ENCODE measurements around the gene AFM.
"Not testable (repeated sequence)": the region's sequence is repeated elsewhere in the genome, so short reads cannot be mapped to it uniquely, and the experiment has no call there.

Gene AFM

GRCh38 chr4:73507541-73507940, 26.0 kb downstream of the AFM start:
- DNase-seq = no peak

- DNase-seq = no peak
Measured at GRCh38 chr4:73508651-73509050, 27.1 kb downstream of the AFM start.

GRCh38 chr4:73518340-73518739, 36.8 kb downstream of the AFM start:
- DNase-seq = no peak

- no peak for DNase-seq
Measured at GRCh38 chr4:73520821-73521220, 39.3 kb downstream of the AFM start.

DNA sequence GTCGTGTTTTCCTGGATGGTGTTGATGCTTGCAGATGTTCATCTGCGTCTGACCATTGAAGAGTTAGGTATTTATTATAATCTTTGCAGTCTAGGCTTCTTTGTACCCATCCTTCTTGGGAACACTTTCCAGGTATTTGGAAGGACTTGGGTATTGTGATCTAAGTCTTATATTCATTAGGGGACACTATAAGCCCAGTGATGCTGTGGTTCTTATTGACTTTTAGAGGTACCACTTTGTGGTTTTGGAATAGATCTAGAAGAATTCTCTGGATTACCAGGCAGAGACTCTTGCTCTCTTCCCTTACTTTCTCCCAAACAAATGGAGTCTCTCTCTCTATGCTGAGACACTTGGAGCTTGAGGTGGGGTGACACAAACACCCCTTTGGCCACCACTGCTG, 41.6 kb downstream of the AFM start:
- no peak for DNase-seq

- no peak for DNase-seq
Measured at GRCh38 chr4:73525611-73526010, 44.1 kb downstream of the AFM start.

DNA sequence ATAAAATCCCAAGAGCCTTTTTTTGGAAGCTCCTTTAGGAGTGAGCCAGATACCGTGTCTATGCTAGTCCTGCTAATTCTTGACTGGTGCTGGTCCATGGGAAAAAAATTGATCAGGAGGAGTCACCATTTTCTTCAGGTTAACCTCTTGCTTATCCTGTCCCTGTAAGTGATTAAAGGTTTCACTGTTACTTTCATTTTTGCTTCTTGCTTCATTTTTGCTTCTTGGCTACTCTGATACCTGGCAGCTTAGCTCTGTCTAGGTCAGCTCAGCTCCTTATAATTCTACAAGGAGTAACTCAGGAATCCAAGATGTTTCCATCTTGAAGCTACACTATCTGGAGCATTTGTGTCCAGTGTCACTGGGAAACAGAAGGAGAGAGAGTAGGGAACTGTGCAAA, 45.7 kb downstream of the AFM start:
- DNase-seq = no peak

- no peak for DNase-seq
Measured at GRCh38 chr4:73528171-73528570, 46.6 kb downstream of the AFM start.

- no peak for DNase-seq
Measured at GRCh38 chr4:73533515-73534422, 52.2 kb downstream of the AFM start.

GRCh38 chr4:73538162-73538561, 56.6 kb downstream of the AFM start:
- no peak for DNase-seq

DNA sequence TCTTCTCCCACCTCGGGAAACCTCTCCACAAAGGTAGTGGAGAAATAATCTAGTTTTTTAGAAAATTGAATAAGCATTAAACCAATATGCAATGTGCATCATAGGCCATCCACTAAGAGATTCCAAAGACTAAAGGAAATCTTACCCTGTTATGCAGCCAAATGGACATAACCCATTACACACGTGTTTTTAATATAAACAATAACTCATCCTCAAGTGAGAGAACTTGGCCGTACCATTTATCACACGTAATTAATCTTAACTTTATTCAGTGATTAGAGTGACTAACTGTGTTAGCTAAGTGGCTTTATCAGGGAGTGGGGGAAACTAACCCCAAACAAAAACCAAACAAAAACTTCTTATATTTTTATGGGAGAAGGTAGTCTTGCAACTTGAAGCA, 57.8 kb downstream of the AFM start:
- no peak for DNase-seq

GRCh38 chr4:73540826-73541225, 59.3 kb downstream of the AFM start:
- DNase-seq = no peak

DNA sequence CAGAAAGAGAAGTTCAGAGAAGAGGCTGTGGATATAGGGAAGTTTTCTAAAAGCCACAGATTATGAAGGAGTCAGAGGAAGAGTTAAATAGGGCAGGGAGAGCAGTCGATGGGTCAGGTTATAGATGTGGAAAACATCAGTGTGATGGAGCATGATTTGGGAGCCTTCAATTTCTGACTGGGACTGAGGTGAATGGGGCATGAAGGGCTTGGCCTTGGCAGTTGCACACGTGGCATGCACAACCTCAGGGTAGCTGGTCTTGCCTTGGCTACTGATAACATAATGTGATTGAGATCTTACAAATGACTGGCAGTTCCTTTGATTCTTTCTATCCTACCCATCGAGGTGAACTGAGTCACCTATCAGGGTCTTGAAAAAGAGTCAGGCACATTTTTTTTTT, 59.7 kb downstream of the AFM start:
- DNase-seq = no peak

DNA sequence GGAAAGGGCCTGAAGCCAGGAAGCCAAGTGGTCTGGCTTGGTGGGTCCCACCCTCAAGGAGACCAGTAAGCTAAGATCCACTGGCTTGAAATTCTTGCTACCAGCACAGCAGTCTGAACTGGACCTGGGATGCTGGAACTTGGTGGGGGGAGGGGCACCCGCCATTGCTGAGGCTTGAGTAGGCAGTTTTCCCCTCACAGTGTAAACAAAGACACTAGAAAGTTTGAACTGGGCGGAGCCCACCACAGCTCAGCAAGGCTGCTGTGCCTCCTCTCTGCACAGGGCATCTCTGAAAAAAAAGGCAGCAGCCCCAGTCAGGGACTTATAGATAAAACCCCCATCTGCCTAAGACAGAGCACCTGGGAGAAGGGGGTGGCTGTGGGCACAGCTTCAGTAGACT, 63.1 kb downstream of the AFM start:
- no peak for DNase-seq

DNA sequence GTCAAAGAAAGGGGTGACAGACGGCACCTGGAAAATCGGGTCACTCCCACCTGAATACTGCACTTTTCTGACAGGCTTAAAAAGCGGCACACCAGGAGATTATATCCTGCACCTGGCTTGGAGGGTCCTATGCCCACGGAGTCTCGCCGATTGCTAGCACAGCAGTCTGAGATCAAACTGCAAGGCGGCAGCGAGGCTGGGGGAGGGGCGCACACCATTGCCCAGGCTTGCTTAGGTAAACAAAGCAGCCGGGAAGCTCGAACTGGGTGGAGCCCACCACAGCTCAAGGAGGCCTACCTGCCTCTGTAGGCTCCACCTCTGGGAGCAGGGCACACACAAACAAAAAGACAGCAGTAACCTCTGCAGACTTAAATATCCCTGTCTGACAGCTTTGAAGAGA, 69.3 kb downstream of the AFM start:
- DNase-seq = not testable (repeated sequence)
